HG02759 (cell line): ENCODE data around the gene GNB1L.

Source experiments
- ATAC-seq: cut with Tn5 transposase; IDR thresholded peaks from one replicate; pipeline ENCODE4 v1.9.1; 2021; ENCODE audit warnings: mild to moderate bottlenecking, moderate library complexity; ENCODE audit not compliant: unreplicated experiment

Gene GNB1L

DNA sequence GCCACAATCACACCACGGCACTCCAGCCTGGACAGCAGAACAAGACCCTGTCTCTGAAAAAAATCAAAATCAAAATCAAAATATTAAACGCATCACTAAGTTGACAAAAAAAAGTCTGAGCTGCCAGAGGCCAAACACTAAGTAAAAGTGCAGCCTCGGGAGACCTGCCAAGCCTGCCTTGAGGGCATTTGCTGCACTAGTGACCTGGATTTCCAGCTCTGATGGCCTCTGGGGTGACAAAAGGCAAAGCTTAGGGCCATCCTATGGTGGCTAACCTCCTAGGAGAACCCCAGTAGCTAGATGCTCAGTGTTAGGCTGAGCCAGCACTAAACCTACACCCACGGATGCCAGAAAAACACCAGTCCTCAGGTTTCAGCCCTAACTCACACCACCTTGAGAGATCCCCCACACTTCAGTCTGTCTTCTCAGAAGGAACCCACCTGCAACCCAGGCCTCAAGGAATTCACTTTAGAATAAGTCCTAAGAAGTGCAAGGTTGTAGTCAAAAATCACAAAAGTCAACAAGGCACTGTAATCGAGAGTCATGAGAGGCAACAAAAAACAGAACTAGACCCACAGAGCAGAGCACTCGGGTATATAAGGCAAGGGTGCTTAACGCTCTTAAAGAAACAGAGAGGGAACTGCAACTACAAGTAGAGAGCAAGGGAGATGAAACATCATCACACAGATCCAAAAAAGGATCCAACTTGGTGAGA lies 28.6 kb downstream of the GNB1L start:
- ATAC-seq = no peak

DNA sequence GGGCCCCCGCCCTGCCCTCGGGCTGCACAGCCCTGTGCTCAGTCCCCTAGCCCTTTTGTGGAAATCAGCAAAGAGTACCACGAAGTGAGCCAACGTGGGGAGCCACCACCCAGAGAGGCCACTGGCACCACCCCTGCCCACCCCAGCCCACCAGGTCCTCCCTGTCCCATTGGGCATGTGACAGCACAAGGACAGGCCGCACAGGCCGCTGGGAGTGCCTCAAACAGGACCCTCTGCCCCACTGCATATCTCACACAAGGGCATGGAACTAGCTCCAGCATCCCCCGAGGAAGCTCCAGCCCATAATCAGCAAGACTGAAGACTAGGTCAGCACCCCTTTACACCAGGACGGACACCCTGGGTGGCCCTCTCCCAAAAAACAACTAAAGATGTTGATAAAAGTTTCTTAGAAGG lies 29.7 kb downstream of the GNB1L start:
- ATAC-seq = no peak

DNA sequence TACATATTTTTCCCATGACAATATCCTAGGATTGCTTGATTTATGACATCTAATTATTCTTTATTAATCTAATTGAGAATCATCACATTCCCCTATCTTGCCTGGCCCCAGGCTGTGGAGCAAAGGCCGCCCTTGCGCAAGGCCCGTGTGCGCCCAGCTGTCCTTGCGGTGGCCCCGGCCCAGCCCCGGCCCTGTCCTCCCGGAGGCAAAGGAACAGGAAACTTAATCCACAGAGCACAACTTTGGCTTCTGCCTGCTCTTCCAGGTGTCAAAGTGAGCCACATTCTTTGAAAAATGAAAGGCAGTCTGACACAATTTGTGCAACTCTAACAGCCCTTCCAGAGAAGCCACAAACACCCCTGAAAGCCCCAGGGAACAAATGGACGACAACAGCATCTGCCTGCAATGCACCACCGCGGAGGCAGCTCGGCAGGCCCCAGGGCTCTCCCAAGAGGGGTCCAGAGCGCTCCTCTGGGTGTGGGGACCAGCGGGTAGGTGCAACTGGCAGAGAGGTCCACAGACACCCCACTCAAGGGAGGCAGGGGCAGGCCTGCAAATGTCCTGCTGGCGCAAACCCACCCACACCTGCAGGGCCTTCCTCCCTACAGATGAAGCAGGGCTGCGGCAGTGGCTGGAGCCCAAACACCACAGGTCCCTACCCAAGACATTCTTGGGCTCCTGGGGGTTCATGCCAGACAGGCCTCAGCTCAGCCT lies 30.3 kb downstream of the GNB1L start:
- ATAC-seq = no peak

GRCh38 chr22:19823902-19824211 lies 30.8 kb downstream of the GNB1L start:
- no peak for ATAC-seq

GRCh38 chr22:19823191-19823901 lies 31.3 kb downstream of the GNB1L start:
- no peak for ATAC-seq

DNA sequence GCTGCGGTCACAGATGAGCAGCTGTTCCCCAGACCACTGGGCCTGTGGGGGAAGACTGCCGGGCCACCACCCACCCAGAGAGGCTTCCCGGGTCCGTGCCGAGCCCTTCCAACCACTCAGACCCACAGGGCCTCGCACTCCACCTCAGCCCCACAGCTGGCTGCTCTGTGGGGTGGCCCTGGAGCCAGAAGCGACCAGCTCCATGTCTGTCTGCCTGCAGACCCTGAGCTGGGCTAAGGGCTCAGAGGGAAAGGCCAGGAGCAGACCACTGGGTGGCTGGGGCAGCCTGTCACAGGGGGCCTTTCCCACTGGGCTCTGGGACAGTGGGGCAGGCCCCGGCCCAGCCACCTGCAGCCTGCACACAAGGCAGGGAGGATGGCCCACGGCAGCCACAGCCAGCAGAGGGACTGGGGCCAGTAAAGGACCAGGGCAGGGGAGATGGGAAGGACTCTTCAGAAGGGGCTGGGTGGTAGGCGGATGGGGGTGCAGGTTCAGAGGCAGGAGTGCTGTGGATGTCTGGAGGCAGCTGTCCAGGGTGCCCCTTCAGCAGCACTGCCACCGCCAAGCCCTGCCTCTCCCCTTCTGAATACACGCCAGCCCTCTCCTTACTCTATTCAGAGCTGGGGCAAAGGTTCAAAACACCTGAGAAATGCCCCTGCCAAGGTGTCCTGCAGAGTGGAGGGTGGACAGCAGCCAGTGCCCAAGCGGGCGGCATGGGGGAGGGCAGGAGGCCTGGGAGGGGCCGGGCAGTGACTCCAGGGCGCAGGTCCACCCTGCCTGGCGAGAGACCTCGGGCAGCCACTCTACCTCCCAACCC lies 32.2 kb downstream of the GNB1L start:
- ATAC-seq = no peak

- ATAC-seq = no peak
Measured at GRCh38 chr22:19821523-19822300, 33.0 kb downstream of the GNB1L start.

GRCh38 chr22:19820880-19821522 lies 33.7 kb downstream of the GNB1L start:
- no peak for ATAC-seq

GRCh38 chr22:19819911-19820879 lies 34.5 kb downstream of the GNB1L start:
- no peak for ATAC-seq

DNA sequence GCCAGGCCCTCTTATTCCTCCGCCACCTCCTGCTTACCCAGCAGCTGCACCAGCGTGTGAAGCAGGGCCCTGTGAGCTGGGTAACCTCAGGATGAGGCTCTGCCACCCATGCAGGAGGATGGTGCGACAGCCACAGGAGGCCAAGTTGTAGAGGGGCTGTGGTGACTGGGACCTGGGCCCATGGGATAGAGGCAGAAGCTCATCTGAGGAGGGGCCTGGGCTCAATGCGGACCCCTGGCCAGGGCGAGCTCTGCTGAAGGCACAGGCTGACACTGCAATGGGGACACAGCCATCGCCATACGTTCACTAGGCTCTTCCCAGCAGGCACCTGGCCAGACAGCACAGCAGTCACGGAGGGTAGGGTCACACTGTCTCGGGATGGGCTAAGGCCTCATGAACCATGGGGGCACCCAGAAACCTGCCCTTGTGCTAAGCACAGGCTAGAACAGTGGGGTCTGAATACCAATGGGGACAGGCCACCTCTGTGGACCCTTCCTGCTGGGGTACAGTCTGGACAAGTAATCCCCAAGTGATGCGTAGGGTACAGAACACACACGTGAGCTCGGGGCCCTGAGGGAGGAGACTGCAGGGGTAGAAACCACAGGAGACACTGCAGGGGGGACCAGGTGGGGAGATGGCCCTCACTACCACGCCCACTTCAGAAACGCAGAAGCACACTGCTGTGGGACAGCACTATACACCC lies 35.3 kb downstream of the GNB1L start:
- no peak for ATAC-seq

DNA sequence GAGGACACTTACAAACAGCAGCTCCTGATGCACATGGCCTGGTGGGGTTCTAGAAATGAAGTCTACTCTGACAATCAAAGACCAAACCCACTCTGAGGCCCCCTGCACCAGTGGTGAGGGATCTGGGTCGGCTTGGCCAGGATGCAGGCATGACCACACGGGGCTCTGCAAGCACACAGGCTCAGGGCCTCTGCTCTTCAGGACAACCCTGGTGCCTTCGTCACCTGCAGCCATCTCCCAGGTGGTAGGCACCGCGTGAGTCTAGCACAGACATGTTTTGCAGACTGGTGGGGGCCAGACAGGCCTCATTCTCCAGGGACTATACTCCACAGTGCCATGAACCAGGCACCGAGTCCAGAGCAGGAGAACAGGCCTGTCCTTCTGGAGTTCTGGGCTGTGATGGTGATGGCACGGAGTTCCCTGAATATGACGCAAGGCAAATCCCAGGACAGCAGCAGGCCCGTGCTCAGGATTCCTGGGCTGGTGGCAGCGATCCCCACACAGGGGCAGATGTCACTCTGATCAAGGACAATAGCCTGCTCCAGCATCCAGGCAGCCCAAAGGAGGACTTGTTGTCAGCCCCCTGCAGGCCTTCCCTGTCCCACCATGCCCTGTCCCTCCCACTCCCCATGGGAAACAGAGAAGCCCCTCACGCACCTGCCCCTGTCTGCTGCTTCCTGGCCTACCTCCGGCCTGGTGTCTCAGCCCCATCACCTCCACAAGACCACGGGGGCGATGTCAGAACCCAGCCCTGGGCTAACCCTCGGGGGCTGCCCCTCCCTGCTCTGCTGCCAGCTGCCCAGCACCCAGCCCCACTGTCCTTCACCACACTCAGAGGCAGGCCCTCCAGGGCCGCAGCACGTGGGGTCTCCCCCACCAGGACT lies 36.1 kb downstream of the GNB1L start:
- no peak for ATAC-seq

DNA sequence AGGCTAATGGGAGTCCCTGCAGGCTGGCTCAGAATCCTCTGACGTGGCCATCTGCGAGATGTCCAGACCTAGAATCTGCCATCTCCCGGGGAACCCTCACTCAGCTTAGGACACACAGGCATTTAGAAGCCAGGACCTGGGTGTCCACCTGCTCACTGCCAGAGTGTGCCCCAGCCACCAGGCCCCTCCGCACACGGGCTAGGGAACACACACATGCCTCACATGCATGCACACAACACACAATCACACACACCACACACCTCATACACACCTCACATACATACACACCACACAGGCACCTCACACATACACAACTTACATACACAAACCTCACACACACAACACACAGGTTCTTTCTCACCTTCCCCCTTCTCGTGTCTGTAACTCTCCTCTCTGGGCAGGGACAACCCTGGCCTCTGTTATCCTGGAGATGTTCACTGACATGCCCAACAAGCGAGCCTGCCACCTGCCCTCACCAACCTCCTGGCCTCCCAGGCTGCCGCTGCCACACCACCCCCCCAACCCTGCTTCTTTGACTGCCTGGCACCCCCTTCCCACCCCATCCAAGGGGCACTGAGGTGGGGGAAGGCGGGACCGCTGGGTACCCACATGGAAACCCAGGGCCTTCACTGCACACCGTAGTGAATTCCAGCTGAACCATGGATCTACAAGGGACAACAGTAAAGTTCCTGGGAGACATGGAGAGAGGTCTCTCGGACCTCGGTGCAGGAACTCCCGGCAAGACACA lies 38.1 kb downstream of the GNB1L start:
- ATAC-seq = no peak

DNA sequence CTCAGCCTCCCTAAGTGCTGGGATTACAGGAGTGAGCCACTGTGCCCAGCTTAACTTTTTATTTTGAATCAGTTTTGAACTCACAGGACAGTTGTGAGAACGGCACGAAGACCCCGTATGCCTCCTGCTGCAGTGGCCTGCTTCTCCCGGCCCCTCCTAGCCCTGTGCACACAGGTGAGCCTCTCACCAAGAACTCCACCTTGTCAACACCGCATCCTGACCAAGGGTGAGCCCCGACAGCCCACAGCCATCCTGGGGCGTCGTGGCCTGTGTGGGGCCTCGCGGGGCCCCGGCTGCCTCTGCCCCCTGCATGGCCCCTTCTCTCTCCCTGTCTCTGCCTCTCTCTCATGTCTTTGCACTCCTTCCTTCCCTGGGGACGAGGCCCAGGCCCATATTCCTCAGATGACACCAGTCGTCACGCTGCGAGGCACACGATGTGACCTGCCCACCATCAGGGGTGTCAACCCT lies 38.8 kb downstream of the GNB1L start:
- ATAC-seq = no peak

GRCh38 chr22:19815093-19815822 lies 39.4 kb downstream of the GNB1L start:
- ATAC-seq = no peak

DNA sequence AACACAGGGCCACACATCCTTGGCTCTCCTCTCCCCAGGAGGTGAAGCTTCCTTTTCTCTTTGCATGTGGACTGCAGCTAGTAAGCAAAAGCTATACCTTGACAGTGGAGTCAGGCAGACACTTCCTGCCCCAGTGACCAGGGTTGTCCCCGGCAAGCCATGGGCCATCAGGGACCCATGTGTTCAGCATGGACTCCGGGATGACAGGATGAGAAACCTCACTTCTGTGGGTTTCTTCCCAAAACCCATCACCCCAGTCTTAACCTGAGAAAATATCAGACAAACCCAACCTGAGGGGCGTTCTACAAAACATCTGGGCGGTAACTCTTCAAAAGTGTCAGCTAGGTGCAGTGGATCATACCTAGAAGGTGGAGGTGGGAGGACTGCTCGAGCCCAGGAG lies 40.2 kb downstream of the GNB1L start:
- no peak for ATAC-seq

DNA sequence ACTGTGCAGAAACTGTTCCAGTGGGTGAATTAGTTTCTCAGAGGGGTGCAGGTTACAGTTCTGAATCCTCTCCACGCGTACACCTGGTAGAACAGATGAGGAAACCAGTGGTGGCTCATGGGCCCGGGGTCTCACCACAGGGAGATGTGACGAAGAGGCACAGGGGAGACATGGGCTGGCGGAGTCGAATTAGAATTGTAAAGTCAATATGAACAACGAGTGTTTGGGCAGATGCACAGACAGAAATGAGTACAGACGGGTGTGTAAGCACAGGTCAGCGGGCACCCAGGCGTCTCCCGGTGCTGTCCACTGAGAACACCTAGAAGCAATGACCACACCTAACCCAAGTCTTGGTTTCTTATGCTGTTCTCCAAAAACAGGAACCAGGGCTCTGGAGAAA lies 41.8 kb downstream of the GNB1L start:
- ATAC-seq = no peak
